Islet precursor cell (in vitro differentiated cells): ENCODE measurements around the gene CDH24.

ENCODE experiments used
- DNase-seq: peaks from one replicate; pipeline ENCODE4 v3.0.0-alpha.2; 2018

CDH24 gene

DNA sequence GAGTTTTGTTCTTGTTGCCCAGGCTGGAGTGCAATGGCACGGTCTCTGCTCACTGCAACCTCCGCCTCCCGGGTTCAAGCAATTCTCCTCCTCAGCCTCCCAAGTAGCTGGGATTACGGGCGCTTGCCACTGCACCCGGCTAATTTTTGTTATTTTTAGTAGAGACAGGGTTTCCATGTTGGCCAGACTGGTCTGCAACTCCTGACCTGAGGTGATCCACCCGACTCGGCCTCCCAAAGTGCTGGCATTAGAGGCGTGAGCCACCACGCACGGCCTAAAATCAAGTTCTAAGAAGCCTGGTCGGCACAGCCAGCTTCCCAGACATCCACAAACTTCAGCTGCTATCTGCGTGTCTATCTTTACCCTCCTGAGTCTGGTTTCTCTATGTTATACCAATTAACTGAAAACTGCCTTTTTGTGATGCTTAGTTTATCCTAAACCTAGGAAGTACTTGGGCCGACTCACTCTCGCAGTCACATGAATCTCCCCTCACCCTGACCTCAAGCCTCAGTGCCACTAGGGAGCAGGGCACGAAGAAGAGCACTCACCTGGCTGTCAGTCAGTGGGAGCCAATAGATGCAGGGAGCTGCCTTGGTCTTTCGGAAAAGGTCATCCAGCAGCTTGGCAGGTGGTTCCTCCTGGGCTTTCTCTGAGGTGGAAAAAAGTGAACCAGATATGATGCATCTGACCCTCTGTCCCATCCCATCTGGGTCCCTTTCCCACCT is 3.4 kb upstream of the CDH24 start:
- no peak for DNase-seq

- no peak for DNase-seq
Measured at GRCh38 chr14:23058654-23059504, 1.6 kb upstream of the CDH24 start.

DNA sequence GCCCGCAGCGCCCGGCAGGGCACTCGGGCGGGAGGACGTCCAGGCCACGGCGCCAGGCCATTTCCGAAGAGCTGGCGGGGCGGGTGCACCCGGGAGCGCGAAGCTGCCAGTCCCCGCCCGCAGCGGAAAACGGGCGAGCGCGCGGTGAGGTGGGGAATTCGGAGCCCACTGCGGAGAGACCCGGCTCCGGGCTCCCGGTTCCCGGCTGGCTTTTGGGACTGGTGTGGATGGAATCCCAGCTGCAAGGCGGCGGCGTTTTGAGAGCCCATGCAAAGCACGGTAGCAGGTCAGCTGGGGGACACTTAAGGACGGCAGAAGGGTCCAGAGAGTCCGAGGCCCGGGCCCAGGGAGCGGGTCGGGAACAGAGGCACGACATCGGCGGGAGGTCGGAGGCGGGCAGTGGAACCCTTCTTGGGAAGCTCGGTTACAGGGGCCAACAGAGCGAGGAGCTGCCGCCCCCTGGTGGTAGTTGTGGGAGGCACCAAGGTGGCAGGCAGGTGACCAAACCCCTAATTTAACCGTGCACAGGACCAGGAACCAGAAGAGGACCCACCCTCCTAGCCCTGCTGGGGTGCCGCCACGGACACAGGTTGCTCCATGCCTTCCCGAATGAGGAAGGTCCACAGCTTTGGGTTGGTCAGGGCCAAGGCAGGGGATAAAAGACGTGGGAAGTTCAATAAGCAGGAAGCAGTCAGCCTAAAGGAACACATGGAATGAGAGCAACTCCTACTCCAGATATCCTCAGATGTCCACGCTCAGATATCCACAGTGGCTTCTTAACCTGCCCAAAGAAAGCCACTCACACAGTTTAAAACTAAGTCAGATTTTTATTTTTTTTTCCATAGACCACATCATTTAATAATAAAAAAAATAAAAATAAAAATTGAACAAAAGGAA is 685 bp upstream of the CDH24 start:
- peak; percentile 95 for DNase-seq

DNA sequence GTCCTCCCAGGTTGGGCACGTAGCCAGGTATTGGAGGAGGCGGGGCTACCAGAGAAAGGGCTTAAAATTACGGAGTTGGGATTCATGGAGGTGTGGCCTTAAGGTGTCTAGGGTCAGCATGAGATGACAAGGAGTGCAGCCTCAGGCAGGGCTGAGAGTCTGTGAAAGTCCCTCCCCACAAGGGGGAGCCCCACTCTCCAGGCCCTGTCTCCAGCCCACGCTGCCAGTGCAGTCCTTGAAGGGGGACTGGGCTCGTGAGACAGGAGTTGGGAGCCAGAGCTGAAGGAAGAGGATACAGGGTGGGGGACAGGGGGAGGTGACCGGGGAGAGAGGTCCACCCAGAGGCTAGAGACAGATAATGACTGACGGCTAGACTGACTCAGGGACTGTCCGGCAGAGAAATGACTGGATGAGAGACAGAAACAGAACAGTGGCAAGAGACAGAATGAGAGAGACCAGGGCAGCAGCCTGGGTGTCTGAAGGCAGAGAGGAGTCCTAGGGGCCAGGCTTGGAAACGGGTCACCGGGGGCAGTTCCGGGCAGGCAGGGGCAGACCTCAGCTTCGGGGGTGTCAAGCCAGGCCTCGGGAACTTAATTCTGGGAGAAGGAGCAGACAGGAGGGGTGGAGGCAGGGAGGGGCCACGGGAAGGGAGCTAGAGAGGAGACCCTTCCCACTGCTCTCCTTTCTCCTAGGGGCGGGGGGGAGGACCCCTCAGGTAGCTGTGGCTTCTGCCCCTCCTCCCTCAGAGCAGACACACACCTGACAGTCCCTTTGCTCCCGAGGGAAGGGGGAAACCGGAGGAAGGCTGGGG is 970 bp downstream of the CDH24 start:
- peak; percentile 96 for DNase-seq

DNA sequence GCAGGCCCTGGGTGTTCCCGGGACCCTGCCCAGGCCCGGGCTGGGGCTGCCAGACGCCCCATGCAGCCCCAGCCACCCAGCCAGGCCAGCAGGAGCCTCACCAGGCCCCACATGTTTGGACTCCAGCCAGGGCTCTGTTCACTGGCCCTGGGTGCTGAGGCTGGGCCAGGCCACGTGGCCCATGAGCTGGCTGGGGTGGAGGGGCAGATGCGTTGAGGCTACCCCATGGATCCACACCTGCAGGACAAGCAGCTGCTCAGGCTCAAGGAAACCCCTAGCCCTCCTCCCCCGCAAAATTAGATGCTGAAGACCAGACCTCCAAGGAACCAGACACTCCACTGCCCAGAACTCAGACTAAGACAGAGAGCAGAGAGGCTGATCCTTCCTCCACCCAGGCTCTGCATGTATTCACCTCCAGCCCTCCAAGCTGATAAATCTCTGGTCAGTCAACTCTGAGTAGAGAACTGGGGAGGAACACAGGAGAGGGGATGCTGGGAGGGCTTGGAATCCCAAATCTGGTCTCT is 1.6 kb downstream of the CDH24 start:
- no peak for DNase-seq

- DNase-seq, result no peak
Measured at GRCh38 chr14:23055147-23055550, 2.2 kb downstream of the CDH24 start.

GRCh38 chr14:23054000-23054811 is 3.1 kb downstream of the CDH24 start:
- no peak for DNase-seq

GRCh38 chr14:23053426-23053825 is 3.9 kb downstream of the CDH24 start:
- no peak for DNase-seq

- no peak for DNase-seq
Measured at GRCh38 chr14:23052671-23053070, 4.6 kb downstream of the CDH24 start.

GRCh38 chr14:23052182-23052623 is 5.1 kb downstream of the CDH24 start:
- no peak for DNase-seq

GRCh38 chr14:23051141-23052057 is 5.9 kb downstream of the CDH24 start:
- no peak for DNase-seq

DNA sequence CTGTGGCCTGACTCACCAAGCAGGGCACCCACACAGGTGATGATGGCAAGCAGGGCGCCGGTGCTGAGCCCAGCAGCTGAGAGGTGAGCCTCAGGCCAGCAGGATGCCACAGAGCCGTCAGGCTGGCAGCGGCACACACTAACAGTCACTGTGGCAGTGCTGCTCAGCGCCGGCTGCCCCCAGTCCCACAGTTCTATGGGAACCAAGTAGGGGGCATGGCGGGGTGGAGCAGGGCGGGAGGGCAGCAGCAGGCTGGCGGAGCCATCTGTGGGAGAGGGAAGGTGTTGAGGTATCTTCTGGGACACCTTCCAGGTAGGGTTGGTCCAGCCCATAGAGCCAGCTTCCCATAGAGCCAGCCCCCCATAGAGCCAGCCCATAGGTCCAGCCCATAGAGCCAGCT is 8.3 kb downstream of the CDH24 start:
- no peak for DNase-seq

DNA sequence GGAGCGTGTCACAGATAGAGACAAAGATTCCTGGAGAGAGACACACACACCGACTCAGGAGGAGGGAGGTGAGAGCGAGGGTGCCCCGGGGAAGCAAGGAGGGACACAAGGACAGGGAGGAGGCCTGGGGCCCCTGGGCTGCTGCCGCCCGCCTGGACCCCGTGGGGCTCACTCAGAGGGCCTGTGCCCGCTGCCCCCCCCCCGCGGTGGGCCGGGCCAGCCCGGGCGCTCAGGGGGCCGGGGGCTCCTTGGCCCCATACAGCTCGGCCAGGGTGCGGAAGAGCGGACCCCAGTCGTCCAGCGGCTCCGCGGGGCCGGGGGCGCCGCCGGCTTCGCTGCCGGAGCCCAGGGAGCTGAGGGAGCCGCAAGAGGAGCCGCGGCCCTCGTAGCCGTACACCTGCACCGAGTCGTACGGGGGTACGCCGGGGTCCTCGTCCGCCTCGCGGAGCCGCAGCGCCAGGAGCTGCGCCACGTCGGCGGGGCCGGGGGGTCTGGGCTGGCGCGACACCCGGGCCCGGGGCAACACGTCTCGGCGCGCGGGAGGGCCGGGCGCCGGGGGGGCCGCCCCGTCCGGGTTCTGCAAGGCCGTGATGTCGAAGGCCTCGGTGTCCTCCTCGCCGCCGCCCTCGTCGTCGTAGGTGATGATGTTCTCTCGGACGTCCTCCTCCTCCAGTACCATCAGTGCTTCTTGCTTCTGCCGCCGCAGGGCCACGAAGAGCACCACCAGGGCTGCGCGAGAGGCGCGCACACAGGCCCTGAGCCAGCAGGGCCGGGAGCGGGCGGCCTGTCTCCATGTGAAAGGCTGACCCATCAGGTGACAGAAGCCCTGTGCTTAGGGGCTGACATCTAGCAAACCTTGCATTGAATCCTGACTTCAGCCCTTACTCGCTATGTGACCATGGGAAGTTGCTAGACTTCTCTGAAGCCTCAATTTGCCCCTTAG is 9.3 kb downstream of the CDH24 start:
- DNase-seq, result peak; percentile 49

GRCh38 chr14:23047034-23047634 is 10.2 kb downstream of the CDH24 start:
- DNase-seq, result peak; percentile 48

- peak; percentile 52 for DNase-seq
Measured at GRCh38 chr14:23045419-23046357, 11.6 kb downstream of the CDH24 start.

DNA sequence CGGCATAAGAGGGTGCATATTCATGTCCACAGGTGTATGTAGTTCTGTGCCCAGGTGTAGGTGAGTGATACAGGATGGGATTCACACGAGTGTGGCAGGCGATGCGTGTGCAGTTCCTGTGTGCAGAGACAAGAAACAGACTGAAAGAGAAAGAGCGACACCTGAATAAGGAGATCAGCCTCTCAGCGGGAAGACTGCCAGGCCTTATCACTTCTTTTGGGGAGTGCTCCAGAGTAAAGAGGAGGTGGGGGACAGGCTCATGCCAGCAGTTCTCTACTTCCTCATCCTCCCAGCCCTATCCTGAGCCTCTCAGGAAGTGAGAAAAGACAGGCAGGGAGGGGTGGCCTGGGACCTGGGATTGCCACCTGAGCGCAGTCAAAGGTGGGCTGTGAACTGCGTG is 12.5 kb downstream of the CDH24 start:
- no peak for DNase-seq

DNA sequence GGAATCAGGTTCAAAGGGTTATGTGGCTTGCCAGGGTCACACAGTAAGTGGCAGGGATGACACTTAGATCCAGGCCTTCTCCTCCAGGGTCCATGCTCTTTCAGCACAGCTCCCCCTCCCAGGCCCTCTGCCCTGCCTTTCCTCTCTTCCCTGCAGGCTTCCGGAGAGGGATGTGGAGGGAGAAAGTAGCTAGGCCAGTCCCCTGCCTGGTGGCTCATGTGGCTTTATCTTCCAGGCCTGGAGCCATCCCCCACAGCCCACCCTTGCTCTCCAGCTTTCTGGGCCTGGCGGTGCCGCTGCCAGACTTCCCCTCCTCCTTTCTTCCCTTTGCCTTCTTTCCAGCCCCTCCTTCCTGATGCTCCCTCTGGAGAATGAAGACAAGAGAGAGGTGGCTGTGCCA is 13.6 kb downstream of the CDH24 start:
- DNase-seq, result peak; percentile 75
